HK-2 (cell line): ENCODE measurements around the gene GAST.
A peak's percentile ranks its signal among the peaks of the same experiment; 100 is the strongest.
"Not testable (repeated sequence)": the region's sequence is repeated elsewhere in the genome, so short reads cannot be mapped to it uniquely, and the experiment has no call there.

Experiments used
- DNase-seq: peaks from one replicate; pipeline ENCODE4 v3.0.0-alpha.2; 2018; ENCODE audit not compliant: unreplicated experiment

Gene GAST

DNA sequence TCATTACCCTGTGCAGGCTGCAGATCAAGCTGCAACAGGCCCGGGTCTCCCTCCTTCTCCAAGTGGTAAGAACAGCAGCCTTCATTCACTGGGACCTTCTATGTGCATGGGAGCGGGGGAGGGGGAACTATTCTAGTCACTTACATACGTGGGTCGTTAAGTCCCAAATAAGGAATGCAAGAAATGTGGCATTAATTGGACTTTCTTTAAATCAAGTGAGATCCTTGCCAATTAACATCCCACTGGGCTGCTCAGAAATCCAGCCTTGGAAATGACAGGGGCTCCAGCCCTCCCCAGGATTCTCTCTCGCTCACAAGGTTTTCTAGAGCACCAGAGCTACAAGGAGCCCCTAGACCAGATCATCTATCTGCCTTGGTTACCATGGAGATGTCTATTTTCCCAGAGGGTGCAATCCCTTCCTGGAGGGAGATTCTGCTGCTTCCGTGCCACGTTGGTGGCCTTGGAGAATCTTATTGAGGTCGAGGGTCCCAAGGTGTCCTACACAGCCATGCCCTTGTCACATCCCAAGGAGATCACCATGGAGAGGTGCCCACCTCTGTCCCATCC, 28.6 kb upstream of the GAST start:
- no peak for DNase-seq

DNA sequence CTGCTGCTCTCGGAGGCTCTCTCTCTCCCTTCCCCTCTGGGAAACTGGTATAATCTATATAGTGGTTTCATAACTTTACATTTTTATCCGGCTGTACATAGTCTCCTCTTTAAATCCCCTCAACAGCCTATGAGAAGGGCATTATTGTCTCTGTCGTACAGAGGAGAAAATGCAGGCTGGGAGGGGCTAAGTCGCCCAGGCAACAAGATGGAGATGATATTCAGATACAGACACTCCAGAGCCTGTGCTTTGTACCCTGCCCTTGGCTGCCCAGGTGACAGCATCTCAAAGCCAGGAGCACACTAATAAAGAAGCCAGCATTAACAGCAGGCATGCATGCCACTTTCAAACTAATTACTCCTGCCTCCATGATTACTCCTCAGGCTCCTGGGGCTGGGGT, 28.1 kb upstream of the GAST start:
- no peak for DNase-seq

DNA sequence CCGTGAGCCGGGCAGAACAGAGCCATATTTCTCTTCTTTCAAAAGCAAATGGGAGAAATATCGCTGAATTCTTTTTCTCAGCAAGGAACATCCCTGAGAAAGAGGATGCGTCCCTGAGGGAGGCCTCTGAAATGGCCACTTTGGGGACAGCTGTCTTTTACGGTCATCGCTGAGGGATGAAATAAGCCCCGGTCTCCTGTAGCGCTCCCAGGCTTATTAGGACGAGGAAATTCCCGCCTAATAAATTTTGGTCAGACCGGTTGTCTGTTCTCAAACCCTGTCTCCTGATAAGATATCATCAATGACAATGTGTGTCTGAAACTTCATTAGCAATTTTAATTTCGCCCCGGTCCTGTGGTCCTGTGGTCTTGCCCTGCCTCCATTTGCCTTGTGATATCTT, 26.4 kb upstream of the GAST start:
- DNase-seq = not testable (repeated sequence)

DNA sequence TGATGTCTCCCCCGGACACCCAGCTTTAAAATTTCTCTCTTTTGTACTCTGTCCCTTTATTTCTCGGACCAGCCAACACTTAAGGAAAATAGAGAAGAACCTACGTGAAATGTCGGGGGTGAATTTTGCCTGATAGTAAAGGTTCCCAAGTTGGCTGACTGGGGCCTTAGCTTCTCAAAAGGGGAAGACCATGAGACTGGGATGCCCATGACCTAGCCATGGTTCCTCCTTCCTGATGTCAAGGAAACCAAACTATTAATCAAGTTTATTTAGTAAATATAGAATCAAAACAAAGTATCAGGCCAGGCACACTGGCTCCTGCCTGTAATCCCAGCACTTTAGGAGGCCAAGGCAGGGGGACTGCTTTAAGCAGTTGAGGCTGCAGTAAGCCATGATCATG, 25.9 kb upstream of the GAST start:
- no peak for DNase-seq

DNA sequence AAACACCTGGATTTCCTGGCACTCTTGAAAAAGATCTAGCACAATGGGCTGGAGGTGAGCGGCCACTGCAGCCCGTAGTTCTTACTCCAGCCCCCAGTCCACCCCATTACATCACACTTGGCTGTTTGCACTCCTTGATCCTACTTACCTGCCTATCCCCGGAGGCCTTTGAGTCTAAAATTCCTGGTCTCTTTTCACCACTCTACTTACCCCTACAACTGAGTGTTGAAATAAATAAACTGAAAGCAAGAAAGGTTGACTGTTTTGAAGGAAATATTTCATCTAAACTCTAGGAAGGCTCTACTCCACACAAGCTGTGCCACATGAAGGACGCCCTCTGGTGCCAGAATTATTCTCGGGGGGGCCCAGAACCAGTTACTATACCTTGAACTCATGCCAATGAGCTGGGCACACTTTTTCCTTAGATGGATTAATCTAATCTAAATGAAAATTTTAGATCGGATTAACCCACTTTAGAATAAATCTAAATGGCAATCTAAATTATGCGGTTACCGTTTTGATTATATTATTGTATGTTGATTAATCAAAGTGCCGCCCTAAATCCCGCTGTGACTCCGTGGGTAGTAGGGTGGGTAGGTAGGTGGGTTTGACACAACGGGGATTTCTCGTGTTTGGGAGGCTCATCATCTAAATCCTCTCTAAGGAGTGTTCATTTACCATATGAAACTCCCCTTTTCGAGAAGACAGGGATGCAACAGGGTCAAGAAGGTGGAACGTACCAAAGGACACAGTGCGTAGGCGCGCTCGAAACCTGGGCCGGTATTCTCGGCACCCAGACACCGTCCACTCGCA, 24.1 kb upstream of the GAST start:
- DNase-seq = peak; percentile 48

DNA sequence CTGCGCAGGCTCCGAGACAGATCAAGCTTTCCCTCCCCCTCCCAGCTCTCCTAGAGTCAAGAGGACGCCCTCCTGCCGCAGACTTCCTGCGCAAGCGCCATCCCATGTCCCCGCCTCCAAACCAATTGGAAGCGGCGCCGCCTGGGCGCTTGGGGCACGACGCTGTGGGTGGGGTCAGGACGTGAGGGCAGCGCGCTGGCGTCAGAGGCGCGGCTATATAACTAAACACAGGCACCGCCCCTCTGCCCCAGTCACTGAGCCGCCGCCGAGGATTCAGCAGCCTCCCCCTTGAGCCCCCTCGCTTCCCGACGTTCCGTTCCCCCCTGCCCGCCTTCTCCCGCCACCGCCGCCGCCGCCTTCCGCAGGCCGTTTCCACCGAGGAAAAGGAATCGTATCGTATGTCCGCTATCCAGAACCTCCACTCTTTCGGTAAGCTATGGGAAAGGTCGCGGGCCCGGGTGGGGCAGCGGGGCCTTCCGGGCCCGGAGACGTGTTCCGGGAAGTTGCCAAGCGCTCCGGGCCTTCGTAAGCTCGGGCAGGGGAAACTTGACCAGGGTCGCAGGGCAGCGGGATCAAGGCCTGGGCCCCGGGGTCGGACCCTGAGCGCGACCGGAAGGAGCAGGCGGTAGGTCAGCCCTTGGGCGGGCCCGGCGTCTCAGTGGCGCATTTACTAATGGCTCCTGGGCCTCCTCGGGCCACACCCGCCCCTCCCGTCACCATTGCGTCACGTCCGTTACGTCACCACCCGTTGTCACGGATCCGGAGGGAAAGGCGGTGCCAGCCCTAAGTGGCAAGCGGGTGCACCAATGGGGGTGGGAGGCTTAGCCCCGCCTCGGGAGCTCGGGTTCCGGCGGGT, 23.3 kb upstream of the GAST start, which contains the start of gene EIF1:
Gene EIF1 (plus strand): TSS at position 245 of the 856 bp plus-strand sequence. CDS start 154 bp downstream, at position 399.
- peak; percentile 99 for DNase-seq

DNA sequence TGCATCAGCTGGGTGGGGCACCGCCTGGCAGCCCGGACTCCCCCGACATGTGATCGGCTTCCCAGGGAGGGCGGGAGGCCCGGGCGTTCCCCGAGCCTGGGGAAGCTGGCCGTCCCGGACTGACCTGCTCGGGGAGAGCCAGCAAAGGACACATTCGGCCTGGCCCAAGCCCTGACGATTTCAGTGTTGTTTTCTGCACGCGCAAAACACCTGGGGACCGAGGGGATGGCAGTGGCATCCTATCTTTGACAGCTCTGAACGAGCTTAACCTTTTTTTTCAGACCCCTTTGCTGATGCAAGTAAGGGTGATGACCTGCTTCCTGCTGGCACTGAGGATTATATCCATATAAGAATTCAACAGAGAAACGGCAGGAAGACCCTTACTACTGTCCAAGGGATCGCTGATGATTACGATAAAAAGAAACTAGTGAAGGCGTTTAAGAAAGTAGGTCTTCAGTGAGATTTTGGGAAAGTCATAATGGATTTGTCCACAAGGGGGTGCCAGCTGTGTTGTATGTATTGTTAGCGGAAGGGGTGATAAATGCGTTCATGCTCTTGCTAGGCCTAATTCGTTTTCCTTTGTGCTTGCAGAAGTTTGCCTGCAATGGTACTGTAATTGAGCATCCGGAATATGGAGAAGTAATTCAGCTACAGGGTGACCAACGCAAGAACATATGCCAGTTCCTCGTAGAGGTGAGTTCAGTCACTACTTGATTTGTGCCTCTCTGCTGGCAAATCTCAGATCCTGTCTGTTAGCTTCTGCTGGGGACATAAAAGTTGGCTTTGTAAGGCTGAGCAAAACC, 22.4 kb upstream of the GAST start:
- no peak for DNase-seq

DNA sequence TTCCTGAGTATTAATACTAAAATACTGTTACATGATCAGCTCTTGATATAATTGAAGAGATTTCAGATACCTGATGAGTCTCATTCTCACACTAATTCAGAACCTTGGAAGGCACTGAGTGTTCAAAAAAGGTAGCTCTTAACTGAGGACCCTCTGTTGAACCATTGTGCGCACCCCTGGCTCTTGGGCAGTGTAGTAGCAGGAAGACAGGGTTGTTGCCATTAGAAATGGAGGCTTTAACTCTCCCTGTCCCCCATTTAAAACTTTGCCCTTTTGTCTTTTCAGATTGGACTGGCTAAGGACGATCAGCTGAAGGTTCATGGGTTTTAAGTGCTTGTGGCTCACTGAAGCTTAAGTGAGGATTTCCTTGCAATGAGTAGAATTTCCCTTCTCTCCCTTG, 21.6 kb upstream of the GAST start:
- DNase-seq = no peak

DNA sequence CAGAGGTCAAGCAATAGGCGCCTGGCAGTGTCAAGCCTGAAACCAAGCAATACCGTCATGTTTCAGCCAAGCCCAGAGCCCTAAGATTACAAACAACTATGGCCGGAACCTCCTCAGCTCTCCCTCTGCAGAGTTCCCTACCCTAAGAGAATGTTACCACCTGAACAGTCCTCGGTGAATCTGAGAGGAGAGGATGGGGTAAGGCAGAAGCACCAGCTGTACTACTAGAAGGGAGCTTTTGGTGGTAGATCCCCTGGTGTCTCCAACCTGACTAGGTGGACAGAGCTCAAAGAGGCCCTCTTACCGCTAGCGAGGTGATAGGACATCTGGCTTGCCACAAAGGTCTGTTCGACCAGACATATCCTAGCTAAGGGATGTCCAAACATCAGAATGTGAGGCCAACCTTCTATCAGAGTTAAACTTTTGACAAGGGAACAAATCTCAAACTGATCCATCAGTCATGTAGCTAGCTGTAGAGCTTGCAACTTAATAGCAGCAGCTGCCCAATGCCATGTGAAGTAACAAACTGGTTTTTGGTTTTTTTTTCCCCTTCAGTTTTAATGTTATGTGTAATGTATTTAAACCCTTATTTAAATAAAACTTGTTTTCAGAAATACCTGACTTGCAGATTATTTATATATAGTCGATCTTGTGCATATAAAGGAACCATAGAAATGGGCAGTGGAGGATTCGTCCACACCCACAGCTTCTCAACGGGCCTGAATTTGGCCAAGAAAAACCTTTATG, 20.9 kb upstream of the GAST start:
- DNase-seq = no peak

DNA sequence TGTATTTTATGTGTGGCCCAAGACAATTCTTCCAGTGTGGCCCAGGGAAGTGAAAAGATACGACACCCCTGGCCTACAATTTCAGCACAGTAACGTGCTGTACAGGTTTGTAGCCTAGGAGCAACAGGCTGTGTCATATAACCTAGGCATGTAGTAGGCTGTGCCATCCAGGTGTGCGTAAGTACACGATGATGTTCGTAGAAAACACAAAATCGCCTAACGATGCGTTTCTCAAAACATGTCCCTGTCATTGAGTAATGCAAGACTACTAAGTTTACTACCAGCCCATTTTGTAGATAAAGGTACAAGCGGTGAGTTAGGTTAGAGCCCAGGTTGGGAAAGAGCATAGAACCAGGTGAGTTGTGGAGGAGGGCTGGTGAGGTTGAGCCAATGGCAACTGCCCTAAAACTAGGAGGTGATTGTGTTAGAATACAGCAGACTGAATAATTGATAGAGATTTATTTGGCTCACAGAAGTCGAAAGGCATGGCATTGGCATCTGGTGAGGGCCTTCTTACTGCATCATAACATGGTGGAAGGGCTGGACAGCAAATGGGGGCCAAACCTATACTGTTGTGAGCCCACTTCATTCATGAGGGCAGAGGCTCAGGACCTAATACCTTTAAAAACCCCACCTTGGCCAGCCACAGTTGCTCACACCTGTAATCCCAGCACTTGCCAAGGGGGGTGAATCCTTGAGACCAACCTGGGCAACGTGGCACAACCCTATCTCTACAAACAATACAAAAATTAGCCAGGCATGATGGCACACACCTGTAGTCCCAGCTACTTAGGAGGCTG, 19.2 kb upstream of the GAST start:
- DNase-seq = no peak

DNA sequence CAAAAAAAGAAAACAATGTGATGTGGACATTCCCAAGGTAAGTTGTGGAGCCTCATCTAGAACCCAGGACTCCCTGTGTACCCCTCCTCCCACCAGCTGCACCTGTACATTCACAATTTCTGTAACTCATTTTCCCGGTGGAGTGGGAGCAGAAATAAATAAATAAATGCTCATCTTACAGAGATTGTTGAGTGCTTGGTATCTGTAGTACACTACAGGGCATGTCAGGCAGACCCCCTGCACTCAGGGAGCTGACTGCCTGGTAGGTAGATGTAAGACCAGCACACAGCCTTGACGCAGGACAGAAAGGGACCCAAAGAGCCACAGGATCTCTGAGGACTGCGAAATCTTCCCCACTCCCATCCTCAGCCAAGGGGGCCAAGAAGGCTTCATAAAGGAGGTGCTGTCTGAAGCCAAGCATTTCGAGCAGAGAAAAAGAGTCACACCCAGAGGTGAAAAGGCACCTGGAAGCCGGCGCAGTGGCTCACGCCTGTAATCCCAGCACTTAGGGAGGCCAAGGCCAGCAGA, 16.9 kb upstream of the GAST start:
- DNase-seq = no peak

DNA sequence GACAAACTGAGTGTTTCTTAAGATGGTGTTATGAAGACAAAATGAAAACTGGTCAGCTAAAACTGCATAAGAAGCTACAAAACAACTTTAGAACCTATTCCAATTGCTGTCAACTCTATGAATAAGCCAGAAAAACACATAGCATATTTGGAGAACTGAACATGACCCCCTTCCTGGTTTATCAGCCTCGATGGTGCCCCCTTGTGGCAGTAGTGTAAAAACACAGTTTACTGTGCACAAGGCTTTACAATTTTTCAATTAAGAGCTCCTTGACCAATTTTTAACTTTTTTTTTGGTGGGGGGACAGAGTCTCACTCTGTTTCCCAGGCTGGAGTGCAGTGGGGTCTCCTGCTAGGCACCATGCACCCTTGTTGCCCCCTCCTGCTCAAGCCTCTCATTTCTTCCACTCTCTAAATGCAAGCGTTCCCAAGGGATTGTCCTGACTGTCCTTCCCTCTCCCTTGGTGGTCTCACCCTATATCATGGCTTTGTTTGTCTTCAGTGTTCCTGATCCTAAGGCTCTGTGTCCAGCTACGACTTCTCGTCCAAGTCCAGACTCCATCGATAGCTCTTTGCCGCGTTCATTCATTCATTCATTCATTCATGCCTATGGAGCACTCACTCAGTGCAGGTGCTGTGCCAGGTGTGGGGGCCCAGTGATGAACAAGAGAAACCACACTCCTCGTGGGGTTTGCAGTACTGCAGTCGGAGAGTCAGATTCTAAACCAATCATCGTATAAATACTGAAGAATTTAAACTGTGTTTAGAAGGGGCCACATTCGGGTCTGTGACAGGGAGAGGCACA, 16.0 kb upstream of the GAST start:
- DNase-seq = no peak

DNA sequence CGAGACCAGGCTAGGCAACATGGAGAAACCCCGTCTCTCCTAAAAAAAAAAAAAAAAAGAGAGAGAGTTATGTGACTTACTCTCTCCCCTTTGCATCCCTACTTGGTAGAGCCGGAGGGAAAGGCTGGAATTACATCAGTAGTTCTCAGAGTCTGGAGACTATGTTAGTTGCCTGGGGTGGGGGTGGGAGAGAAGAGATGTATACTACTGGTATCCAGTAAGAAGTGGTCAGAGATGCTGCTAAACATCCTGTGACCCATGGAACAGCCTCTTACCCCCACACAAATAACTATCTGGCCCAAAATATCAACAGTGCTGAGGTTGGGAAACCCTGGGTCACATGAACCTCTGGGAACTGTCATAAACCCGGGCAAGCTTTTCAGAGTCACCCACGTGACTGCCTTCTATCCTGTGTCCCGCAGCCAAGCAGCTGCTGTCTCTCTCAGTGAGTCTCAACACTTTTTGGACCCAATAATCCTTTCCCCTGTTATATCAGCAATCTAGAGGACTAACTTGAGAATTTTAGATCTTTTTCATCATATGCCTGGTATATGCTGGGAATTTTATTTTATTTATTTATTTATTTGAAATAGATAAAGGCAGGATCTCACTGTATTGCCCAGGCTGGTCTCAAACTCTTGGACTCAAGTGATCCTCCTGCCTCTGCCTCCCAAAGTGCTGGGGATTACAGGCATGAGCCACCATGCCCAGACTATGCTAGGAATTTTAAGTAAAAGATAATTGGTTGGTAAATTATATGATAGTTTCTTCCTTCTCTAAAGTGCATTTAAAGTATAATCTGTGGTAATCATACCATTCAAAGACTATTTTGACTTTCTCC, 14.8 kb upstream of the GAST start:
- no peak for DNase-seq

DNA sequence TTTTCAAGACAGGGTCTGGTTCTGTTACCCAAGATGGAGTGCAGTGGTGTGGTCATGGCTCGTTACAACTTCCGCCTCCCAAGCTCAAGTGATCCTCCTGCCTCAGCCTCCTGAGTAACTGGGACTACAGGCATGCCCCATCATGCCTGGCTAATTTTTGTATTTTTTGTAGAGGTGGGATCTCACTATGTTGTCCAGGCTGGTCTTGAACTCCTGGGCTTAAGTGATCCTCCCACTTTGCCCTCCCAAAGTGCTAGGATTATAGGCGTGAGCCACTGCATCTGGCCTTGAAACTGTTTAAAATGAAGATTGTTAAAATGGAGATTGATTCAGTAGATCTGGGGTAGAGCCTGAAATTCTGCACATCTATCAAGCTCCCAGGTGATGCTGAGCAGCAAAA, 11.3 kb upstream of the GAST start:
- DNase-seq = not testable (repeated sequence)

DNA sequence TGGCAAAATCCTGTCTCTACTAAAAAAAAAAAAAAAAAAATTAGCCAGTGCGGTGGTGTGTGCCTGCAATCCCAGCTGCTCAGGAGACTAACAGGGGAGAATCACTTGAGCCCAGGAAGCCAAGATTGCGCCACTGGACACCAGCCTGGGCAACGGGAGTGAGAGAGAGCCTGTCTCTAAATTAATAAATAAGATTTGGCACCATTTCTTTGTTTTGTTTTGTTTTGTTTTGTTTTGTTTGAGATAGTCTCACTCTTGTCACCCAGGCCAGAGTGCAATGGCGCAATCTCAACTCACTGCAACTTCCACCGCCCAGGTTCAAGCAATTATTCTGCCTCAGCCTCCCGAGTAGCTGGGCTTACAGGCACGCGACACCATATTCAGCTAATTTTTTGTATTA, 9.4 kb upstream of the GAST start:
- no peak for DNase-seq

DNA sequence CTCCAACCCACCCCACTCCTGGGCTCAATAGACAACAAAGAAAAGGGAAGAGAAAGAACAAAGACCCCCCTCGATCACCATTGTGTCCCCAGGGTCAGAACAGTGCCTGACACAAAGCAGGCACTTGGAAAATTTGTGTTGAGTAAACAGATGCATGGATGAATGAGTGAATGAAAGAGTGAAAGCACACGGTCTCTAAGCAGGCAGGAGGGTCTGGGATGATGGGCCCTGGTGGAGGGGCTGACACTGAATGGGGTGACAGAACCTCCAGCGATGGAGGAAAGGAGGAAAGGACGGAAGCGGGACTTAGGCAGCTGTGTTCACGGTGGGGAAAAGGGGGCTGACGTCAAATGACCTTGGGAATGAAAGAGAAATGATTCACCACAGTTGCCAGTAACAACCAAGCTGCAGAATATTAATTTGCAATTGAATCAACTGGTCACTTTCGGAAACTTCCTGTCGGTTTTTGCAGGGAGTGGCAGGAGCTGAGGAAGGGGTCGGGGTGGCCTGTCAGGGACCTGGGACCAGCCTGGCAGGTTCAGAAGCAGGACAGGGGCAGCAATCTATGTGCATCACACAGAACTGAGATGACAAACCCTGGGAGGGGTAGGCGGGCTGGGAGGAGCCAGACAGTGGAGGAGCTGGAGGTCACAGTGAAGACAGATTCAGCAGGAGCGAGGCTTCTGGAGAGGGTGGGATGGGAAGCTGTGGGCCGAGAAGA, 6.7 kb upstream of the GAST start:
- DNase-seq = no peak
